HFF-Myc (cell line): ENCODE data around the gene TEX14.
"Not testable (repeated sequence)": the region's sequence is repeated elsewhere in the genome, so short reads cannot be mapped to it uniquely, and the experiment has no call there.

ENCODE experiments used
- DNase-seq: peaks from one replicate; pipeline ENCODE4 v3.0.0-alpha.2; 2011; ENCODE audit warnings: low read depth; ENCODE audit errors: extremely low read depth
- H3K4me3 ChIP-seq: replicated peaks from 2 replicates; pipeline ENCODE4 v1.5.1; 2011; ENCODE audit warnings: low read depth, mild to moderate bottlenecking, control low read depth, low read length
- TF ChIP-seq, protein P1 (sequence below): IDR thresholded peaks from 2 replicates; pipeline ENCODE4 v1.5.1; 2012; ENCODE audit warnings: mild to moderate bottlenecking, low read depth, low read length, control low read depth; ENCODE audit errors: missing control alignments

Gene TEX14

GRCh38 chr17:58590377-58590776, 101.5 kb downstream of the TEX14 start:
- no peak for DNase-seq
- H3K4me3 ChIP-seq: no peak overlapping the region
- TF ChIP-seq, protein P1, sequence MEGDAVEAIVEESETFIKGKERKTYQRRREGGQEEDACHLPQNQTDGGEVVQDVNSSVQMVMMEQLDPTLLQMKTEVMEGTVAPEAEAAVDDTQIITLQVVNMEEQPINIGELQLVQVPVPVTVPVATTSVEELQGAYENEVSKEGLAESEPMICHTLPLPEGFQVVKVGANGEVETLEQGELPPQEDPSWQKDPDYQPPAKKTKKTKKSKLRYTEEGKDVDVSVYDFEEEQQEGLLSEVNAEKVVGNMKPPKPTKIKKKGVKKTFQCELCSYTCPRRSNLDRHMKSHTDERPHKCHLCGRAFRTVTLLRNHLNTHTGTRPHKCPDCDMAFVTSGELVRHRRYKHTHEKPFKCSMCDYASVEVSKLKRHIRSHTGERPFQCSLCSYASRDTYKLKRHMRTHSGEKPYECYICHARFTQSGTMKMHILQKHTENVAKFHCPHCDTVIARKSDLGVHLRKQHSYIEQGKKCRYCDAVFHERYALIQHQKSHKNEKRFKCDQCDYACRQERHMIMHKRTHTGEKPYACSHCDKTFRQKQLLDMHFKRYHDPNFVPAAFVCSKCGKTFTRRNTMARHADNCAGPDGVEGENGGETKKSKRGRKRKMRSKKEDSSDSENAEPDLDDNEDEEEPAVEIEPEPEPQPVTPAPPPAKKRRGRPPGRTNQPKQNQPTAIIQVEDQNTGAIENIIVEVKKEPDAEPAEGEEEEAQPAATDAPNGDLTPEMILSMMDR: no peak

DNA sequence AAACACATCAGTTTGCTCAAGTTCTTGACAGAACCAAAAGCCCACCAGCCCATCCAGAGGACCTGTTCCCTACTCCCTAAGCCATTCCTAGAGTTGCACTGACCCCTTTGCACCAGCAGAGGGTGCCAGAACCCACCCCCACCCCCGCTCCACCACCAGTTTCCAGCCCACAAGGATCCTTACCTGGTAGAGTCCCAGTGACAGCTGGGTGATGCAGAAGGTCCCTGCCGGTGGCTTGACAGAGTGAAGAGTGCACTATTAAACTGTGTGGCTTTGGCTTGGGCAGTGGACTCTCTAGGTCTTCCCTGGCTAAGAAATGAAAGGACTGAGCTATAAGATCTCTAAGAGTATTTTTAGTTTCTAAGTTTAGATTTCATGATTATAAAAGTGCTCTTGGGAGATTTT, 104.1 kb downstream of the TEX14 start:
- TF ChIP-seq, protein P1: peak; percentile 97
- DNase-seq: no peak

DNA sequence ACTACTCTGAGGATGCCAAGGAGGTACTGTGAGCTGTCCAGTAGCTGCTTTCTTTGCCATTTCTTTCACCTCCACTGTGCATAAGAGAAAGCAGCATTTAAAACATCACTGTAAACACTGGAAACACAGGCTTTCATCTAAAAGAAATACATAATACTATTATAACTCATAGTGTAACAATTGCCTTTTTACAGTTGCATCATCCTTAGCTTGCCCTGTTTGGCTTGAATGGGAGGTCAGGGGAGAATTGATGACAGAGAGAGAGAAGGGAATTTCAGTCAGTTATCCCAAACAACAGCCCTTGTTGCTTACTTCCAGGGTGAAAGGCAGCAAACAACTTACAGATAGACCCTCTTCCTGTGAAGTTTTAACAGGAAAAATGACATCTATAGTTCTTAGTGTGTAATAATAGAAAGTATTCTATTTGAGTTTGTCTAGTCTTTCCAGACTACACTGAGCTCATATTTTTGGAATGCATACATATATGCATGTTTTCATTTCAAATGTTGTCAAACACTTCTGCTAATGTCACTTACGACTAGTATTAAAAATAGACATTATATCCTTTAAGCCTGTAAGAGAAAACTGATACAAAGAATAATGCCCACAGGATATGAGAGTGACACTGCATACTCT, 105.7 kb downstream of the TEX14 start:
- TF ChIP-seq, protein P1: no peak
- H3K4me3 ChIP-seq: no peak overlapping the region
- DNase-seq: no peak

More for the DNA sequence above, 104.1 kb downstream of the TEX14 start:
- H3K4me3 ChIP-seq: no peak overlapping the region

- DNase-seq: no peak
- TF ChIP-seq, protein P1: no peak
- H3K4me3 ChIP-seq: no peak overlapping the region
Measured at GRCh38 chr17:58585554-58585953, 106.3 kb downstream of the TEX14 start.

GRCh38 chr17:58583486-58583885, 108.4 kb downstream of the TEX14 start:
- TF ChIP-seq, protein P1: no peak
- DNase-seq: no peak
- H3K4me3 ChIP-seq: no peak overlapping the region

GRCh38 chr17:58582718-58583117, 109.1 kb downstream of the TEX14 start:
- H3K4me3 ChIP-seq, DNase-seq: not testable (repeated sequence)

- H3K4me3 ChIP-seq: no peak overlapping the region
- no peak for DNase-seq
- TF ChIP-seq, protein P1: no peak
Measured at GRCh38 chr17:58580671-58581070, 111.2 kb downstream of the TEX14 start.
